Thyroid gland (tissue), 4 donors: ENCODE data around the gene C6orf141.

ENCODE experiments used
- CTCF ChIP-seq, 6 experiments: fragments of 200-600 bp in 3 of 6; fragments of 450-650 bp in 3 of 6; sonication (generic) in 3 of 6; IDR thresholded peaks; one replicate each; pipeline ENCODE4 v1.5.1; 2016 to 2019; ENCODE audit warnings: antibody characterized with exemption in 6 of 6, mild to moderate bottlenecking in 2 of 6, inconsistent platforms in 1 of 6, moderate library complexity in 1 of 6
- POLR2A ChIP-seq, 2 donors: fragments of 450-650 bp; IDR thresholded peaks; one replicate each; pipeline ENCODE4 v1.6.1; 2017; ENCODE audit warnings: antibody characterized with exemption in 2 of 2, mild to moderate bottlenecking in 2 of 2, moderate library complexity in 1 of 2

- TF ChIP-seq CTCF (IDR thresholded peaks at IDR 0.05) (no peak), POLR2A (IDR thresholded peaks at IDR 0.05) (no peak)
Observed at GRCh38 chr6:49558238-49558637, 7.8 kb downstream of the C6orf141 start.
